HEK293T (cell line): Measurements from ENCODE around the gene FBXO11.

Experiments
- CTCF ChIA-PET: fragments of 350-600 bp; formaldehyde crosslinking; extraction: SDS; loops from one replicate; lab custom pipeline; 2021; ENCODE audit warnings: antibody characterized with exemption, inconsistent platforms; lab: Yijun Ruan, JAX
- POLR2A ChIA-PET: fragments of 350-600 bp; formaldehyde crosslinking; extraction: SDS; loops from one replicate; lab custom pipeline; 2020; ENCODE audit warnings: antibody characterized with exemption, inconsistent platforms; lab: Yijun Ruan, JAX
- DNase-seq: peaks from one replicate; pipeline ENCODE4 v3.0.0; 2012; ENCODE audit warnings: mixed read lengths; ENCODE audit errors: extremely low spot score
- ARNT ChIP-seq: fragments of 450-650 bp; IDR thresholded peaks from 2 replicates; pipeline ENCODE4 v1.6.1; 2017; ENCODE audit warnings: mild to moderate bottlenecking
- BHLHE40 ChIP-seq: fragments of 450-650 bp; IDR thresholded peaks from 2 replicates; pipeline ENCODE4 v1.6.1; 2016; ENCODE audit warnings: mild to moderate bottlenecking, moderate library complexity, borderline replicate concordance
- CTBP1 ChIP-seq: fragments of 450-650 bp; IDR thresholded peaks from 2 replicates; pipeline ENCODE4 v1.6.1; 2016; ENCODE audit warnings: borderline replicate concordance
- ELF4 ChIP-seq: fragments of 450-650 bp; IDR thresholded peaks from 2 replicates; pipeline ENCODE4 v1.6.1; 2017; ENCODE audit warnings: antibody characterized with exemption
- FOXA1 ChIP-seq: fragments of 450-650 bp; IDR thresholded peaks from 2 replicates; pipeline ENCODE4 v1.6.1; 2016; ENCODE audit warnings: mild to moderate bottlenecking
- FOXK2 ChIP-seq: fragments of 450-650 bp; IDR thresholded peaks from 2 replicates; pipeline ENCODE4 v1.6.1; 2016; ENCODE audit warnings: mild to moderate bottlenecking
- FOXM1 ChIP-seq: fragments of 450-650 bp; IDR thresholded peaks from 2 replicates; pipeline ENCODE4 v1.6.1; 2017; ENCODE audit warnings: mild to moderate bottlenecking, borderline replicate concordance
- HDGF ChIP-seq: fragments of 450-650 bp; IDR thresholded peaks from 2 replicates; pipeline ENCODE4 v1.6.1; 2017; ENCODE audit warnings: antibody characterized with exemption, borderline replicate concordance
- L3MBTL2 ChIP-seq: fragments of 450-650 bp; conservative IDR thresholded peaks from 2 replicates; pipeline ENCODE4 v1.6.1; 2016; ENCODE audit warnings: mild to moderate bottlenecking
- LEF1 ChIP-seq: fragments of 450-650 bp; IDR thresholded peaks from 2 replicates; pipeline ENCODE4 v1.6.1; 2017; ENCODE audit warnings: mild to moderate bottlenecking, borderline replicate concordance
- NFRKB ChIP-seq: fragments of 450-650 bp; IDR thresholded peaks from 2 replicates; pipeline ENCODE4 v1.6.1; 2016; ENCODE audit warnings: mild to moderate bottlenecking, moderate library complexity
- PKNOX1 ChIP-seq: fragments of 450-650 bp; IDR thresholded peaks from 2 replicates; pipeline ENCODE4 v1.6.1; 2016
- SP1 ChIP-seq: fragments of 450-650 bp; IDR thresholded peaks from 2 replicates; pipeline ENCODE4 v1.6.1; 2017
- SUZ12 ChIP-seq: fragments of 450-650 bp; IDR thresholded peaks from 2 replicates; pipeline ENCODE4 v1.6.1; 2016; ENCODE audit warnings: mild to moderate bottlenecking
- TARDBP ChIP-seq: fragments of 450-650 bp; IDR thresholded peaks from 2 replicates; pipeline ENCODE4 v1.6.1; 2016
- ZNF384 ChIP-seq: fragments of 450-650 bp; IDR thresholded peaks from 2 replicates; pipeline ENCODE4 v1.6.1; 2016

The FBXO11 gene

GRCh38 chr2:47744074-47744473, 162.2 kb downstream of the FBXO11 start:
- DNase-seq, result no peak
- POLR2A ChIA-PET, result no interaction called here
- CTCF ChIA-PET, result no interaction called here
- TF ChIP-seq L3MBTL2 (no peak), TARDBP (no peak), SUZ12 (no peak), ELF4 (no peak), HDGF (no peak), FOXM1 (no peak), NFRKB (no peak), SP1 (no peak), CTBP1 (no peak), LEF1 (no peak), ZNF384 (no peak), ARNT (no peak), BHLHE40 (no peak), FOXA1 (no peak), FOXK2 (no peak), PKNOX1 (no peak)

GRCh38 chr2:47741637-47742036, 164.7 kb downstream of the FBXO11 start:
- ChIA-PET POLR2A (no interaction called here), CTCF (interaction anchor here (1.4 kb wide), 1 partner anchor 26 kb away, joined by 4 read pairs; no protein-coding TSS in a partner anchor)

DNA sequence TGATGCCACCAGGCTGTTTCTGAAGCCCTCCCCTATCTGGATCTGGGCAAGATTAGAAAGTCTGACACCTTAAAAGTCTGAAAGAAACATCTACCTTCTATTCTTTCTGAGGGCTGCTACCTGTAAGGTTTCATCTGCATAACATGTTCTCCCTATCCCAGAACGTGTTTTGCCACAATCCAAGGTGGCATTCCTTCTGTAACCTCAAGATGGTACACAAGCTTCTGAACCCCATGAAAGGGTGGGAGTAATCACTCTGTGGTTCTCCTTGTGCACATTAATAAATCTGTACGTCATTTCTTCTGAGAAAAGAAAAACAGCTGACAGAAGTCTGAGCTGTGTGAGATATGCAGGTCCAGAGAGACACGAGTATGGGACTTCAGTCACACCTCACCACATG, 165.2 kb downstream of the FBXO11 start:
- no peak for TF ChIP-seq SUZ12
- no peak for TF ChIP-seq ARNT
- TF ChIP-seq FOXK2, result no peak
- TF ChIP-seq BHLHE40, result no peak
- no peak for TF ChIP-seq L3MBTL2
- no peak for TF ChIP-seq PKNOX1
- no peak for TF ChIP-seq ELF4
- TF ChIP-seq SP1, result no peak
- CTCF ChIA-PET, result interaction anchor here (1.4 kb wide), 1 partner anchor 27 kb away, joined by 4 read pairs; no protein-coding TSS in a partner anchor
- POLR2A ChIA-PET, result no interaction called here
- no peak for DNase-seq

More at GRCh38 chr2:47741637-47742036, 164.7 kb downstream of the FBXO11 start:
- TF ChIP-seq FOXA1, result no peak
- TF ChIP-seq BHLHE40, result no peak
- TF ChIP-seq SUZ12, result no peak
- no peak for TF ChIP-seq HDGF
- TF ChIP-seq ELF4, result no peak
- TF ChIP-seq PKNOX1, result no peak
- TF ChIP-seq FOXM1, result no peak
- TF ChIP-seq NFRKB, result no peak
- TF ChIP-seq L3MBTL2, result no peak
- TF ChIP-seq CTBP1, result no peak
- TF ChIP-seq FOXK2, result no peak
- TF ChIP-seq TARDBP, result no peak
- TF ChIP-seq LEF1, result no peak
- no peak for TF ChIP-seq ZNF384
- no peak for DNase-seq
